ENCODE results near the gene TECTA. TPM values are rescaled to one million over a fixed set of nuclear protein-coding genes. Genes with fewer than 3 reads are reported as not detected.

TECTA gene
- total and polyA plus RNA-seq, 9 donors, result 0.53 to 1.3 (median 0.97) TPM

- no peak for TF ChIP-seq CTCF (IDR thresholded peaks at IDR 0.05)
- no peaks in the 10 kb centered on the region for H3K36me3 ChIP-seq
These were observed 43.1 kb upstream of the TECTA start for GRCh38 chr11:121057922-121058321.

GRCh38 chr11:121058941-121059340 is 42.1 kb upstream of the TECTA start:
- TF ChIP-seq CTCF (IDR thresholded peaks at IDR 0.05), result no peak
- TF ChIP-seq POLR2A (IDR thresholded peaks at IDR 0.05), result no peak
- TF ChIP-seq EP300 (IDR thresholded peaks at IDR 0.05), result no peak
- Histone ChIP-seq H3K4me3 (no peak overlapping the region), H3K9me3 (no peaks in the 10 kb centered on the region), H3K27me3 (no peaks in the 10 kb centered on the region), H3K36me3 (no peaks in the 10 kb centered on the region), H3K4me1 (ENCODE audit: insufficient read depth) (no peaks in the 10 kb centered on the region), H3K27ac (no peak overlapping the region)
- DNase-seq, result no peak
- intact Hi-C loops (cut with DNase I), result no loop called here
- 81 to 85% (median 81%) methylated on average over 3 of the region's 3 CpGs for WGBS, 3 donors

More at GRCh38 chr11:121057922-121058321, 43.1 kb upstream of the TECTA start:
- Histone ChIP-seq H3K4me3 (no peak overlapping the region), H3K27me3 (no peaks in the 10 kb centered on the region), H3K9me3 (no peaks in the 10 kb centered on the region), H3K27ac (no peak overlapping the region), H3K4me1 (ENCODE audit: insufficient read depth) (no peaks in the 10 kb centered on the region)
- intact Hi-C loops (cut with DNase I), result no loop called here
- 83 to 86% (median 85%) methylated on average over 4 of the region's 4 CpGs for WGBS, 3 donors
- no peak for DNase-seq

- TF ChIP-seq POLR2A (IDR thresholded peaks at IDR 0.05) (no peak), EP300 (IDR thresholded peaks at IDR 0.05) (no peak), CTCF (IDR thresholded peaks at IDR 0.05) (no peak)
- 90 to 91% (median 90%) methylated on average over 3 of the region's 3 CpGs for WGBS, 3 donors
- intact Hi-C loops (cut with DNase I), result no loop called here
- Histone ChIP-seq H3K36me3 (no peaks in the 10 kb centered on the region), H3K27me3 (no peaks in the 10 kb centered on the region), H3K4me1 (ENCODE audit: insufficient read depth) (no peaks in the 10 kb centered on the region), H3K27ac (no peak overlapping the region), H3K4me3 (no peak overlapping the region), H3K9me3 (no peaks in the 10 kb centered on the region)
- no peak for DNase-seq
These were observed 41.4 kb upstream of the TECTA start for GRCh38 chr11:121059605-121060004.

GRCh38 chr11:121063728-121064127 is 37.3 kb upstream of the TECTA start:
- 89 to 94% (median 90%) methylated on average over 2 of the region's 2 CpGs for whole genome bisulfite sequencing, 3 donors
- no peaks in the 10 kb centered on the region for H3K9me3 ChIP-seq
- H3K4me3 ChIP-seq, result no peak overlapping the region
- no peak for DNase-seq
- H3K27ac ChIP-seq, result no peak overlapping the region
- no peak for TF ChIP-seq EP300 (IDR thresholded peaks at IDR 0.05)
- no peak for TF ChIP-seq POLR2A (IDR thresholded peaks at IDR 0.05)
- TF ChIP-seq CTCF (IDR thresholded peaks at IDR 0.05), result no peak
- no peaks in the 10 kb centered on the region for H3K36me3 ChIP-seq
- H3K27me3 ChIP-seq, result no peaks in the 10 kb centered on the region
- H3K4me1 ChIP-seq (ENCODE audit: insufficient read depth), result no peaks in the 10 kb centered on the region
- intact Hi-C loops (cut with DNase I), result no loop called here

GRCh38 chr11:121066623-121067022 is 34.4 kb upstream of the TECTA start:
- no peak overlapping the region for H3K27ac ChIP-seq
- H3K4me1 ChIP-seq (ENCODE audit: insufficient read depth), result peaks cover 1% of the 10 kb centered on the region
- H3K4me3 ChIP-seq, result no peak overlapping the region
- no peaks in the 10 kb centered on the region for H3K27me3 ChIP-seq
- intact Hi-C loops (cut with DNase I), result no loop called here
- WGBS, 3 donors, result 82 to 85% (median 84%) methylated on average over 3 of the region's 3 CpGs
- no peaks in the 10 kb centered on the region for H3K36me3 ChIP-seq
- no peak for DNase-seq
- no peaks in the 10 kb centered on the region for H3K9me3 ChIP-seq
- no peak for TF ChIP-seq POLR2A (IDR thresholded peaks at IDR 0.05)
- TF ChIP-seq CTCF (IDR thresholded peaks at IDR 0.05), result no peak
- TF ChIP-seq EP300 (IDR thresholded peaks at IDR 0.05), result no peak
